Measurements from ENCODE around the gene RPRD2. TPM values are rescaled to one million over a fixed set of nuclear protein-coding genes. Genes with fewer than 3 reads are reported as not detected.

The RPRD2 gene
- total and polyA plus RNA-seq, 2 donors (not counting 1 experiment from before 2014, with no cell fraction given), result 16.6 to 49.1 TPM

- H3K27ac Mint-ChIP-seq, result no peak overlapping the region
These were observed 22.6 kb downstream of the RPRD2 start for GRCh38 chr1:150386592-150386991.

GRCh38 chr1:150387200-150387599, 23.3 kb downstream of the RPRD2 start:
- Histone ChIP-seq H3K36me3 (replicated peaks in 1 of 2; ENCODE audit: control extremely low read depth in 1 of 2, control insufficient read depth in 1 of 2, extremely low read depth in 1 of 2, insufficient read depth in 2 of 2, low read length in 1 of 2) (peaks cover 0 to 17% of the 10 kb centered on the region in 2 experiments), H2AFZ (ENCODE audit: insufficient read depth, low read depth, low read length, poor library complexity, severe bottlenecking) (no peak overlapping the region), H3K27ac (ENCODE audit: low read length in 2 of 2) (no peak overlapping the region), H3K9ac (ENCODE audit: low read length) (no peak overlapping the region), H4K20me1 (ENCODE audit: control insufficient read depth, insufficient read depth, low read length, poor library complexity, severe bottlenecking) (peaks cover 74% of the 10 kb centered on the region), H3K79me2 (ENCODE audit: control insufficient read depth, insufficient read depth, low read length) (peaks cover 97% of the 10 kb centered on the region), H3K4me3 (ENCODE audit: control extremely low read depth in 1 of 5, extremely low read depth in 1 of 5, insufficient read depth in 1 of 5, low read depth in 2 of 5, low read length in 4 of 5) (no peak overlapping the region), H3K4me1 (ENCODE audit: control insufficient read depth in 2 of 2, insufficient read depth in 2 of 2, low read length in 2 of 2) (peaks cover 0 to 3% of the 10 kb centered on the region in 2 donors), H3K4me2 (replicated peaks; ENCODE audit: low read depth, low read length, poor library complexity, severe bottlenecking) (no peak overlapping the region), H3K9me3 (ENCODE audit: control extremely low read depth in 1 of 3, control insufficient read depth in 2 of 3, insufficient read depth in 1 of 3, low read length in 2 of 3) (no peaks in the 10 kb centered on the region), H3K27me3 (replicated peaks in 1 of 4; ENCODE audit: control extremely low read depth in 1 of 4, control insufficient read depth in 3 of 4, insufficient read depth in 4 of 4, low read length in 3 of 4) (no peaks in the 10 kb centered on the region)
- peak overlapping the region; percentile 53 for H3K27ac Mint-ChIP-seq
- no peak overlapping the region for H3K4me3 Mint-ChIP-seq
- TF ChIP-seq, protein P1, sequence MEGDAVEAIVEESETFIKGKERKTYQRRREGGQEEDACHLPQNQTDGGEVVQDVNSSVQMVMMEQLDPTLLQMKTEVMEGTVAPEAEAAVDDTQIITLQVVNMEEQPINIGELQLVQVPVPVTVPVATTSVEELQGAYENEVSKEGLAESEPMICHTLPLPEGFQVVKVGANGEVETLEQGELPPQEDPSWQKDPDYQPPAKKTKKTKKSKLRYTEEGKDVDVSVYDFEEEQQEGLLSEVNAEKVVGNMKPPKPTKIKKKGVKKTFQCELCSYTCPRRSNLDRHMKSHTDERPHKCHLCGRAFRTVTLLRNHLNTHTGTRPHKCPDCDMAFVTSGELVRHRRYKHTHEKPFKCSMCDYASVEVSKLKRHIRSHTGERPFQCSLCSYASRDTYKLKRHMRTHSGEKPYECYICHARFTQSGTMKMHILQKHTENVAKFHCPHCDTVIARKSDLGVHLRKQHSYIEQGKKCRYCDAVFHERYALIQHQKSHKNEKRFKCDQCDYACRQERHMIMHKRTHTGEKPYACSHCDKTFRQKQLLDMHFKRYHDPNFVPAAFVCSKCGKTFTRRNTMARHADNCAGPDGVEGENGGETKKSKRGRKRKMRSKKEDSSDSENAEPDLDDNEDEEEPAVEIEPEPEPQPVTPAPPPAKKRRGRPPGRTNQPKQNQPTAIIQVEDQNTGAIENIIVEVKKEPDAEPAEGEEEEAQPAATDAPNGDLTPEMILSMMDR (IDR thresholded peaks at IDR 0.05), result no peak
- TF ChIP-seq EZH2 (IDR thresholded peaks at IDR 0.05; ENCODE audit: borderline replicate concordance, insufficient read depth, low read depth, low read length, poor library complexity, severe bottlenecking), result no peak
- ATAC-seq (ENCODE audit: low read depth) (no peak), DNase-seq (no peak)
- intact Hi-C loops (cut with micrococcal nuclease), result no loop called here
- ChIA-PET POLR2A (no interaction called here), CTCF (no interaction called here)
- no peaks in the 10 kb centered on the region for H3K9me3 Mint-ChIP-seq (ENCODE audit: insufficient read depth)
- H3K27me3 Mint-ChIP-seq, result no peaks in the 10 kb centered on the region
- H3K4me1 Mint-ChIP-seq, result peaks cover 34% of the 10 kb centered on the region

More at GRCh38 chr1:150386592-150386991, 22.6 kb downstream of the RPRD2 start:
- no peak overlapping the region for H3K4me3 Mint-ChIP-seq
- Histone ChIP-seq H3K27me3 (replicated peaks in 1 of 4; ENCODE audit: control extremely low read depth in 1 of 4, control insufficient read depth in 3 of 4, insufficient read depth in 4 of 4, low read length in 3 of 4) (no peaks in the 10 kb centered on the region), H3K36me3 (replicated peaks in 1 of 2; ENCODE audit: control extremely low read depth in 1 of 2, control insufficient read depth in 1 of 2, extremely low read depth in 1 of 2, insufficient read depth in 2 of 2, low read length in 1 of 2) (peaks cover 3 to 17% of the 10 kb centered on the region in 2 experiments), H4K20me1 (ENCODE audit: control insufficient read depth, insufficient read depth, low read length, poor library complexity, severe bottlenecking) (peaks cover 80% of the 10 kb centered on the region), H3K4me2 (replicated peaks; ENCODE audit: low read depth, low read length, poor library complexity, severe bottlenecking) (no peak overlapping the region), H3K27ac (ENCODE audit: low read length in 2 of 2) (no peak overlapping the region), H3K9ac (ENCODE audit: low read length) (no peak overlapping the region), H3K9me3 (ENCODE audit: control extremely low read depth in 1 of 3, control insufficient read depth in 2 of 3, insufficient read depth in 1 of 3, low read length in 2 of 3) (no peaks in the 10 kb centered on the region), H3K79me2 (ENCODE audit: control insufficient read depth, insufficient read depth, low read length) (peaks cover 97% of the 10 kb centered on the region), H3K4me1 (ENCODE audit: control insufficient read depth in 2 of 2, insufficient read depth in 2 of 2, low read length in 2 of 2) (peaks cover 0 to 3% of the 10 kb centered on the region in 2 donors), H3K4me3 (ENCODE audit: control extremely low read depth in 1 of 5, extremely low read depth in 1 of 5, insufficient read depth in 1 of 5, low read depth in 2 of 5, low read length in 4 of 5) (no peak overlapping the region), H2AFZ (ENCODE audit: insufficient read depth, low read depth, low read length, poor library complexity, severe bottlenecking) (no peak overlapping the region)
- H3K9me3 Mint-ChIP-seq (ENCODE audit: insufficient read depth), result no peaks in the 10 kb centered on the region
- no peak for ATAC-seq (ENCODE audit: low read depth)
- CTCF ChIA-PET, result no interaction called here
- no peak for DNase-seq
- intact Hi-C loops (cut with micrococcal nuclease), result no loop called here
- peaks cover 33% of the 10 kb centered on the region for H3K4me1 Mint-ChIP-seq
- WGBS (ENCODE audit: insufficient coverage), result no CpG with 5 or more reads among the region's 1 CpG
- POLR2A ChIA-PET, result no interaction called here
- TF ChIP-seq EZH2 (IDR thresholded peaks at IDR 0.05; ENCODE audit: borderline replicate concordance, insufficient read depth, low read depth, low read length, poor library complexity, severe bottlenecking), result no peak
- TF ChIP-seq, protein P1 (IDR thresholded peaks at IDR 0.05), result no peak
- H3K27me3 Mint-ChIP-seq, result no peaks in the 10 kb centered on the region
